C4-2B (cell line): Measurements from ENCODE around the gene DNAH2.

Experiments
- ZFX ChIP-seq: fragments of 450-650 bp; IDR thresholded peaks from 2 replicates; pipeline ENCODE4 v1.6.1; 2017
- TF ChIP-seq, protein P1 (sequence below): fragments of 450-650 bp; conservative IDR thresholded peaks from 2 replicates; pipeline ENCODE4 v1.5.1; 2017; ENCODE audit warnings: mild to moderate bottlenecking

DNA sequence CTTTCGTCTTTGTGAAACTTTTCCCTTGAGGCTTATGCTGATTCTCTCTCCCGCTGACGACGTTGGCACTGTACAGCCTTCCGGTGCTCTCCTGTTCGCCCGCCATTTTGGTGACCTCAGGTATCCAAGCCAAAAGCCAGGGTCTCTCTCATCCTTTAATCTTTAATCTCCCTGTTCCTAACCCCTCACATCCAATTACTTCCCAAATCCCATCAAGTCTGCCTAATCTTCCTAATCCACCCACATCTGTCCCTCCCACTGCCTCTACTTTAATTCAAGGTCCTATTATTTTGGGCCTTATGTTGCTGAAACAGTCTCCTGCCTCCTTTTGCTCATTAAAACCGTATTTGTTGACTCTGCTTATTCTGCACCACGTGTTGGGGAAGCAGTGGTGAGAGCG lies 22.0 kb upstream of the DNAH2 start:
- TF ChIP-seq, protein P1, sequence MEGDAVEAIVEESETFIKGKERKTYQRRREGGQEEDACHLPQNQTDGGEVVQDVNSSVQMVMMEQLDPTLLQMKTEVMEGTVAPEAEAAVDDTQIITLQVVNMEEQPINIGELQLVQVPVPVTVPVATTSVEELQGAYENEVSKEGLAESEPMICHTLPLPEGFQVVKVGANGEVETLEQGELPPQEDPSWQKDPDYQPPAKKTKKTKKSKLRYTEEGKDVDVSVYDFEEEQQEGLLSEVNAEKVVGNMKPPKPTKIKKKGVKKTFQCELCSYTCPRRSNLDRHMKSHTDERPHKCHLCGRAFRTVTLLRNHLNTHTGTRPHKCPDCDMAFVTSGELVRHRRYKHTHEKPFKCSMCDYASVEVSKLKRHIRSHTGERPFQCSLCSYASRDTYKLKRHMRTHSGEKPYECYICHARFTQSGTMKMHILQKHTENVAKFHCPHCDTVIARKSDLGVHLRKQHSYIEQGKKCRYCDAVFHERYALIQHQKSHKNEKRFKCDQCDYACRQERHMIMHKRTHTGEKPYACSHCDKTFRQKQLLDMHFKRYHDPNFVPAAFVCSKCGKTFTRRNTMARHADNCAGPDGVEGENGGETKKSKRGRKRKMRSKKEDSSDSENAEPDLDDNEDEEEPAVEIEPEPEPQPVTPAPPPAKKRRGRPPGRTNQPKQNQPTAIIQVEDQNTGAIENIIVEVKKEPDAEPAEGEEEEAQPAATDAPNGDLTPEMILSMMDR: no peak
- TF ChIP-seq ZFX: no peak
